Calu3 (cell line): Measurements from ENCODE around the gene CDC16. TPM values are rescaled to one million over a fixed set of nuclear protein-coding genes. Genes with fewer than 3 reads are reported as not detected.

Experiments used
- BruUV-seq: library from RNA; stranded (reverse); fragments of 400-500 nt; replicated peaks from 2 replicates; lab custom pipeline; 2021; lab: Mats Ljungman, UMichigan
- CTCF ChIA-PET: fragments of 300-600 bp; sonication (Branson Sonifier 250); formaldehyde crosslinking; loops from one replicate; lab custom pipeline; 2022; ENCODE audit warnings: antibody characterized with exemption; lab: Charles Lee
- DNase-seq: peaks from one replicate; pipeline ENCODE4 v3.0.0; 2022
- H3K27ac Mint-ChIP-seq: one replicate; pipeline ENCODE4 v1.8.0; 2022; ENCODE audit warnings: mixed read lengths; ENCODE audit not compliant: unreplicated experiment
- H3K27me3 Mint-ChIP-seq: one replicate; pipeline ENCODE4 v1.8.0; 2022; ENCODE audit warnings: mixed read lengths; ENCODE audit not compliant: unreplicated experiment
- H3K36me3 Mint-ChIP-seq: one replicate; pipeline ENCODE4 v1.8.0; 2022; ENCODE audit warnings: mild to moderate bottlenecking, moderate library complexity, mixed read lengths; ENCODE audit not compliant: insufficient read depth, unreplicated experiment
- H3K4me1 Mint-ChIP-seq: one replicate; pipeline ENCODE4 v1.8.0; 2022; ENCODE audit warnings: mild to moderate bottlenecking, low read depth, mixed read lengths; ENCODE audit not compliant: unreplicated experiment
- H3K4me3 Mint-ChIP-seq: one replicate; pipeline ENCODE4 v1.8.0; 2022; ENCODE audit warnings: mild to moderate bottlenecking, low read depth, moderate library complexity, mixed read lengths; ENCODE audit not compliant: unreplicated experiment
- H3K9me3 Mint-ChIP-seq: one replicate; pipeline ENCODE4 v1.8.0; 2022; ENCODE audit warnings: low read depth, mixed read lengths; ENCODE audit not compliant: unreplicated experiment
- intact Hi-C: fragments of 100-400 bp; cut with micrococcal nuclease; formaldehyde crosslinking; loops from one replicate; pipeline ENCODE4 v1.10.0; 2022; ENCODE audit not compliant: unreplicated experiment
- total RNA-seq: library from RNA; stranded (reverse); gene quantifications from 2 replicates; pipeline ENCODE4 v1.2.3, GENCODE V29; 2022
- TF ChIP-seq, protein P1 (sequence below): fragments of 200-600 bp; IDR thresholded peaks from one replicate; pipeline ENCODE4 v1.8.0; 2022; ENCODE audit warnings: antibody characterized with exemption; ENCODE audit not compliant: unreplicated experiment

CDC16 gene
- total RNA-seq, 1 experiment from 2014 or later, result 15.7 TPM

- CTCF ChIA-PET, result no interaction called here
- Mint-ChIP-seq H3K27me3 (no peaks in the 10 kb centered on the region), H3K9me3 (no peaks in the 10 kb centered on the region), H3K36me3 (no peaks in the 10 kb centered on the region), H3K4me3 (no peak overlapping the region), H3K27ac (no peak overlapping the region), H3K4me1 (no peaks in the 10 kb centered on the region)
- TF ChIP-seq, protein P1, sequence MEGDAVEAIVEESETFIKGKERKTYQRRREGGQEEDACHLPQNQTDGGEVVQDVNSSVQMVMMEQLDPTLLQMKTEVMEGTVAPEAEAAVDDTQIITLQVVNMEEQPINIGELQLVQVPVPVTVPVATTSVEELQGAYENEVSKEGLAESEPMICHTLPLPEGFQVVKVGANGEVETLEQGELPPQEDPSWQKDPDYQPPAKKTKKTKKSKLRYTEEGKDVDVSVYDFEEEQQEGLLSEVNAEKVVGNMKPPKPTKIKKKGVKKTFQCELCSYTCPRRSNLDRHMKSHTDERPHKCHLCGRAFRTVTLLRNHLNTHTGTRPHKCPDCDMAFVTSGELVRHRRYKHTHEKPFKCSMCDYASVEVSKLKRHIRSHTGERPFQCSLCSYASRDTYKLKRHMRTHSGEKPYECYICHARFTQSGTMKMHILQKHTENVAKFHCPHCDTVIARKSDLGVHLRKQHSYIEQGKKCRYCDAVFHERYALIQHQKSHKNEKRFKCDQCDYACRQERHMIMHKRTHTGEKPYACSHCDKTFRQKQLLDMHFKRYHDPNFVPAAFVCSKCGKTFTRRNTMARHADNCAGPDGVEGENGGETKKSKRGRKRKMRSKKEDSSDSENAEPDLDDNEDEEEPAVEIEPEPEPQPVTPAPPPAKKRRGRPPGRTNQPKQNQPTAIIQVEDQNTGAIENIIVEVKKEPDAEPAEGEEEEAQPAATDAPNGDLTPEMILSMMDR, result no peak
- BruUV-seq, result no TSS peak
- DNase-seq, result no peak
- intact Hi-C loops, result no loop called here
Measured at GRCh38 chr13:114202581-114202980, 32.1 kb upstream of the CDC16 start.

- no peak for DNase-seq
- Mint-ChIP-seq H3K4me1 (no peaks in the 10 kb centered on the region), H3K27me3 (no peaks in the 10 kb centered on the region), H3K27ac (no peak overlapping the region), H3K4me3 (no peak overlapping the region), H3K9me3 (no peaks in the 10 kb centered on the region), H3K36me3 (no peaks in the 10 kb centered on the region)
- TF ChIP-seq, protein P1, result no peak
- BruUV-seq, result no TSS peak
- intact Hi-C loops, result no loop called here
- CTCF ChIA-PET, result no interaction called here
Measured at GRCh38 chr13:114203536-114203935, 31.2 kb upstream of the CDC16 start.

DNA sequence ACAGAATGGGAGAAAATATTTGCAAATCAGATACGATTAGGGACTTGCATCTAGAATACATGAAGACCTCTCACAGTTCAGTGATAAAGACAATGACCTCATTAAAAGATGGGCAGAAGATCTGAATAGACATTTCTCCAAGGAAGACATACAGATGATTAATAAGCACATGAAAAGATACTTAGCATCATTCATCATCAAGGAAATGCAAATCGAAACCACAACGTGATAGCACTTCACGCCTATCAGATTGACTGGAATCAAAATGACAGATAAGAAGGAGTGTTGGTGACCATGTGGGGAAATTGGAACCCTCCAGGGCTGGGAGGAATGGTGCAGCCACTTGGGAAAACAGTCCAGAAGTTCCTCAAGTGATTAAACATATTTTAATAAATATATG is 29.8 kb upstream of the CDC16 start:
- H3K36me3 Mint-ChIP-seq, result no peaks in the 10 kb centered on the region
- H3K27ac Mint-ChIP-seq, result no peak overlapping the region
- intact Hi-C loops, result no loop called here
- CTCF ChIA-PET, result no interaction called here
- no TSS peak for BruUV-seq
- no peaks in the 10 kb centered on the region for H3K9me3 Mint-ChIP-seq
- TF ChIP-seq, protein P1, result no peak
- H3K27me3 Mint-ChIP-seq, result no peaks in the 10 kb centered on the region
- no peaks in the 10 kb centered on the region for H3K4me1 Mint-ChIP-seq
- DNase-seq, result no peak
- H3K4me3 Mint-ChIP-seq, result no peak overlapping the region

DNA sequence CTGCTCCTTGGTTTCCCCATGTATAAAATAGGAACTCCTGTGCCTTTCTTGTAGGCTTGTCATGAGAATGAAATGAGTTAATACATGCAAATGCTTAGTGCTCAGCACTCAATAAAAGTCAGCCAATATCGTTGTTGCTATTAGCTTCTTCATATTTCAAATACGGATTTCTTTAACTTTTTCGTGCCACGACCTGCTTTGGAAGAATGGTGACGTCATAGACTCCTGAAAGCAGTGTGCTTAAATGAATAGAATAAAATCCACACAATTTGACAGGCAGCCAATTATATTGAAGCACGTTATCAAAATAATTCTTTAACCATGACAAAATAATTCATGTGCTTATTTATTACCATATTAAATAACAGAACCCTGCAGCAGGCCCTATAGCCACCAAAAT is 26.6 kb upstream of the CDC16 start:
- CTCF ChIA-PET, result no interaction called here
- intact Hi-C loops, result no loop called here
- no peaks in the 10 kb centered on the region for H3K9me3 Mint-ChIP-seq
- H3K27ac Mint-ChIP-seq, result no peak overlapping the region
- H3K4me3 Mint-ChIP-seq, result no peak overlapping the region
- DNase-seq, result no peak
- no peaks in the 10 kb centered on the region for H3K4me1 Mint-ChIP-seq
- TF ChIP-seq, protein P1, result no peak
- BruUV-seq, result no TSS peak
- no peaks in the 10 kb centered on the region for H3K36me3 Mint-ChIP-seq
- peaks cover 22% of the 10 kb centered on the region for H3K27me3 Mint-ChIP-seq
